Neutrophil (primary cell): ENCODE results near the gene SERPINE2.

ENCODE experiments used
- H3K27ac ChIP-seq: fragments of 200-600 bp; sonication (generic); 2 replicates; pipeline ENCODE4 v1.5.1; 2016; ENCODE audit warnings: mild to moderate bottlenecking, moderate library complexity
- H3K27me3 ChIP-seq: fragments of 200-600 bp; sonication (generic); 2 replicates; pipeline ENCODE4 v1.6.0; 2016; ENCODE audit warnings: mild to moderate bottlenecking
- H3K36me3 ChIP-seq: fragments of 200-600 bp; sonication (generic); 2 replicates; pipeline ENCODE4 v1.5.1; 2017
- H3K4me1 ChIP-seq, 2 experiments: fragments of 200-600 bp in 1 of 2; sonication (generic) in 1 of 2; 1 replicate in 1 of 2; 2 replicates in 1 of 2; pipeline versions ENCODE4 v1.5.1 to v1.6.1; 2013 to 2016; ENCODE audit warnings: low read depth in 1 of 2, low read length in 1 of 2, mild to moderate bottlenecking in 1 of 2, moderate library complexity in 1 of 2; ENCODE audit not compliant: control insufficient read depth in 1 of 2, insufficient read depth in 1 of 2
- H3K4me3 ChIP-seq, 2 experiments: fragments of 200-600 bp in 1 of 2; sonication (generic) in 1 of 2; 1 replicate in 1 of 2; 2 replicates in 1 of 2; pipeline ENCODE4 v1.5.1; 2013 to 2016; ENCODE audit warnings: low read depth in 1 of 2, low read length in 1 of 2, mild to moderate bottlenecking in 1 of 2, moderate library complexity in 1 of 2
- H3K9me3 ChIP-seq: fragments of 200-600 bp; sonication (generic); 2 replicates; pipeline ENCODE4 v1.5.1; 2016
- CTCF ChIP-seq: fragments of 200-600 bp; sonication (generic); IDR thresholded peaks from 2 replicates; pipeline ENCODE4 v1.5.1; 2016; ENCODE audit warnings: antibody characterized with exemption

The SERPINE2 gene

GRCh38 chr2:224016963-224017362 lies 22.1 kb downstream of the SERPINE2 start:
- no peak overlapping the region for H3K27ac ChIP-seq
- H3K27me3 ChIP-seq: no peaks in the 10 kb centered on the region

GRCh38 chr2:224014336-224014735 lies 24.8 kb downstream of the SERPINE2 start:
- no peaks in the 10 kb centered on the region for H3K36me3 ChIP-seq

More at GRCh38 chr2:224016963-224017362, 22.1 kb downstream of the SERPINE2 start:
- no peaks in the 10 kb centered on the region for H3K4me1 ChIP-seq
- no peak overlapping the region for H3K4me3 ChIP-seq
- H3K9me3 ChIP-seq: no peaks in the 10 kb centered on the region
- no peaks in the 10 kb centered on the region for H3K36me3 ChIP-seq
- TF ChIP-seq CTCF: no peak

GRCh38 chr2:224011837-224012236 lies 27.2 kb downstream of the SERPINE2 start:
- no peak overlapping the region for H3K27ac ChIP-seq
- no peaks in the 10 kb centered on the region for H3K36me3 ChIP-seq
- H3K27me3 ChIP-seq: no peaks in the 10 kb centered on the region
- H3K4me1 ChIP-seq: no peaks in the 10 kb centered on the region
- no peaks in the 10 kb centered on the region for H3K9me3 ChIP-seq
- no peak overlapping the region for H3K4me3 ChIP-seq
- TF ChIP-seq CTCF: no peak

More at GRCh38 chr2:224014336-224014735, 24.8 kb downstream of the SERPINE2 start:
- H3K27me3 ChIP-seq: no peaks in the 10 kb centered on the region
- H3K4me3 ChIP-seq: no peak overlapping the region
- no peak for TF ChIP-seq CTCF
- H3K27ac ChIP-seq: no peak overlapping the region
- no peaks in the 10 kb centered on the region for H3K4me1 ChIP-seq
- H3K9me3 ChIP-seq: no peaks in the 10 kb centered on the region

- Histone ChIP-seq H3K27ac (no peak overlapping the region), H3K9me3 (no peaks in the 10 kb centered on the region), H3K36me3 (no peaks in the 10 kb centered on the region), H3K4me1 (no peaks in the 10 kb centered on the region), H3K27me3 (no peaks in the 10 kb centered on the region), H3K4me3 (no peak overlapping the region)
- no peak for TF ChIP-seq CTCF
These were observed 29.3 kb downstream of the SERPINE2 start for GRCh38 chr2:224009605-224010315.

- H3K36me3 ChIP-seq: no peaks in the 10 kb centered on the region
- H3K4me3 ChIP-seq: no peak overlapping the region
- no peak overlapping the region for H3K27ac ChIP-seq
- H3K27me3 ChIP-seq: peaks cover under 1% of the 10 kb centered on the region
- H3K4me1 ChIP-seq: no peaks in the 10 kb centered on the region
- no peaks in the 10 kb centered on the region for H3K9me3 ChIP-seq
- no peak for TF ChIP-seq CTCF
These were observed 30.3 kb downstream of the SERPINE2 start for GRCh38 chr2:224008702-224009261.
